KMS-11 (cell line): ENCODE results near the gene RTEL1.
A peak's percentile ranks its signal among the peaks of the same experiment; 100 is the strongest.

Experiments
- H2AFZ ChIP-seq: fragments of 200-600 bp; sonication (generic); 2 replicates; pipeline ENCODE4 v1.6.1; 2016; ENCODE audit warnings: antibody characterized with exemption, mixed run types, low read depth
- H3K27ac ChIP-seq: fragments of 200-600 bp; sonication (generic); 2 replicates; pipeline ENCODE4 v1.6.1; 2016; ENCODE audit warnings: mild to moderate bottlenecking, mixed run types
- H3K27me3 ChIP-seq: fragments of 200-600 bp; sonication (generic); 2 replicates; pipeline ENCODE4 v1.6.1; 2017; ENCODE audit warnings: mild to moderate bottlenecking, low read depth, mixed run types, moderate library complexity; ENCODE audit not compliant: insufficient read depth
- H3K36me3 ChIP-seq: fragments of 200-600 bp; sonication (generic); 2 replicates; pipeline ENCODE4 v1.6.1; 2017; ENCODE audit warnings: mild to moderate bottlenecking, mixed run types; ENCODE audit not compliant: insufficient read depth
- H3K4me1 ChIP-seq: fragments of 200-600 bp; sonication (generic); 2 replicates; pipeline ENCODE4 v1.6.1; 2016; ENCODE audit warnings: mild to moderate bottlenecking, low read depth, mixed run types; ENCODE audit not compliant: poor library complexity, severe bottlenecking
- H3K4me2 ChIP-seq: fragments of 200-600 bp; sonication (generic); 2 replicates; pipeline ENCODE4 v1.7.0; 2016; ENCODE audit warnings: mild to moderate bottlenecking, mixed run types
- H3K4me3 ChIP-seq: fragments of 200-600 bp; sonication (generic); IDR thresholded peaks from 2 replicates; pipeline ENCODE4 v1.6.1; 2017; ENCODE audit warnings: low read depth, low read length, mixed read lengths; ENCODE audit not compliant: insufficient read depth
- H3K79me2 ChIP-seq: fragments of 200-600 bp; sonication (generic); 2 replicates; pipeline ENCODE4 v1.6.1; 2016; ENCODE audit warnings: low read depth, mixed run types; ENCODE audit not compliant: insufficient read depth
- H3K9ac ChIP-seq: fragments of 200-600 bp; sonication (generic); 2 replicates; pipeline ENCODE4 v1.6.1; 2016; ENCODE audit warnings: mild to moderate bottlenecking, mixed run types
- H4K20me1 ChIP-seq: fragments of 200-600 bp; sonication (generic); 2 replicates; pipeline ENCODE4 v1.6.1; 2016; ENCODE audit warnings: mild to moderate bottlenecking, mixed run types; ENCODE audit not compliant: insufficient read depth
- TF ChIP-seq, protein P1 (sequence below): fragments of 200-600 bp; sonication (generic); conservative IDR thresholded peaks from 2 replicates; pipeline ENCODE4 v1.6.1; 2017; ENCODE audit warnings: low read depth, mild to moderate bottlenecking, antibody characterized with exemption, low read length, moderate library complexity, mixed read lengths

RTEL1 gene

DNA sequence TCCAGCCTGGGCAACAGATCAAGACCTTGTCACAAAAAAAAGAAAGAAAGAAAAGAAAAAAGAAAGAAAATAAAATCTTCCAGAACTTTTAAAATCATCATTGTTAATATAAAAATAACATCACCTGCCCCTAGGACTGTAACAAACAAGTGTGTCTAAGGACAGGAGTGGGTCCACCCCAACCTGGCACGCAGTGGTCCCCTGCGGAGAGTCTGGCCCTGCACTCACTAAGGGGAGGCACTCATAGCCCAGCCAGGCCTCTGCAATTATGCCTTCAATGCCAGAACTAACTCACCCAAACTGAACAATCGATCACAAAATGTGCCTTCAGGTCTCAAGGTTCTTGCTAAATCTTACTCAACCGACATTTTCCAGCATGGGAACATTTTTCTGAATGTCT, 36.0 kb upstream of the RTEL1 start:
- TF ChIP-seq, protein P1, sequence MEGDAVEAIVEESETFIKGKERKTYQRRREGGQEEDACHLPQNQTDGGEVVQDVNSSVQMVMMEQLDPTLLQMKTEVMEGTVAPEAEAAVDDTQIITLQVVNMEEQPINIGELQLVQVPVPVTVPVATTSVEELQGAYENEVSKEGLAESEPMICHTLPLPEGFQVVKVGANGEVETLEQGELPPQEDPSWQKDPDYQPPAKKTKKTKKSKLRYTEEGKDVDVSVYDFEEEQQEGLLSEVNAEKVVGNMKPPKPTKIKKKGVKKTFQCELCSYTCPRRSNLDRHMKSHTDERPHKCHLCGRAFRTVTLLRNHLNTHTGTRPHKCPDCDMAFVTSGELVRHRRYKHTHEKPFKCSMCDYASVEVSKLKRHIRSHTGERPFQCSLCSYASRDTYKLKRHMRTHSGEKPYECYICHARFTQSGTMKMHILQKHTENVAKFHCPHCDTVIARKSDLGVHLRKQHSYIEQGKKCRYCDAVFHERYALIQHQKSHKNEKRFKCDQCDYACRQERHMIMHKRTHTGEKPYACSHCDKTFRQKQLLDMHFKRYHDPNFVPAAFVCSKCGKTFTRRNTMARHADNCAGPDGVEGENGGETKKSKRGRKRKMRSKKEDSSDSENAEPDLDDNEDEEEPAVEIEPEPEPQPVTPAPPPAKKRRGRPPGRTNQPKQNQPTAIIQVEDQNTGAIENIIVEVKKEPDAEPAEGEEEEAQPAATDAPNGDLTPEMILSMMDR, result no peak
- no peak overlapping the region for H3K9ac ChIP-seq
- no peak overlapping the region for H2AFZ ChIP-seq
- H4K20me1 ChIP-seq, result no peaks in the 10 kb centered on the region
- no peak overlapping the region for H3K27ac ChIP-seq
- peaks cover 57% of the 10 kb centered on the region for H3K79me2 ChIP-seq
- no peak overlapping the region for H3K4me2 ChIP-seq
- H3K27me3 ChIP-seq, result no peaks in the 10 kb centered on the region
- no peak overlapping the region for H3K4me3 ChIP-seq
- no peaks in the 10 kb centered on the region for H3K36me3 ChIP-seq
- peaks cover 6% of the 10 kb centered on the region for H3K4me1 ChIP-seq

- no peaks in the 10 kb centered on the region for H3K27me3 ChIP-seq
- no peak overlapping the region for H3K4me3 ChIP-seq
- peaks cover 6% of the 10 kb centered on the region for H3K4me1 ChIP-seq
- no peaks in the 10 kb centered on the region for H3K36me3 ChIP-seq
- H2AFZ ChIP-seq, result no peak overlapping the region
- no peak overlapping the region for H3K4me2 ChIP-seq
- no peak overlapping the region for H3K27ac ChIP-seq
- H4K20me1 ChIP-seq, result no peaks in the 10 kb centered on the region
- TF ChIP-seq, protein P1, result no peak
- no peak overlapping the region for H3K9ac ChIP-seq
- H3K79me2 ChIP-seq, result peaks cover 57% of the 10 kb centered on the region
Observed at GRCh38 chr20:63622732-63623131, 35.4 kb upstream of the RTEL1 start.

- Histone ChIP-seq H3K9ac (no peak overlapping the region), H3K27me3 (no peaks in the 10 kb centered on the region), H2AFZ (no peak overlapping the region), H3K4me1 (peaks cover 11% of the 10 kb centered on the region), H4K20me1 (no peaks in the 10 kb centered on the region), H3K27ac (no peak overlapping the region), H3K36me3 (no peaks in the 10 kb centered on the region), H3K79me2 (peaks cover 70% of the 10 kb centered on the region), H3K4me3 (no peak overlapping the region), H3K4me2 (no peak overlapping the region)
- TF ChIP-seq, protein P1, result no peak
Observed at GRCh38 chr20:63624486-63624885, 33.6 kb upstream of the RTEL1 start.

DNA sequence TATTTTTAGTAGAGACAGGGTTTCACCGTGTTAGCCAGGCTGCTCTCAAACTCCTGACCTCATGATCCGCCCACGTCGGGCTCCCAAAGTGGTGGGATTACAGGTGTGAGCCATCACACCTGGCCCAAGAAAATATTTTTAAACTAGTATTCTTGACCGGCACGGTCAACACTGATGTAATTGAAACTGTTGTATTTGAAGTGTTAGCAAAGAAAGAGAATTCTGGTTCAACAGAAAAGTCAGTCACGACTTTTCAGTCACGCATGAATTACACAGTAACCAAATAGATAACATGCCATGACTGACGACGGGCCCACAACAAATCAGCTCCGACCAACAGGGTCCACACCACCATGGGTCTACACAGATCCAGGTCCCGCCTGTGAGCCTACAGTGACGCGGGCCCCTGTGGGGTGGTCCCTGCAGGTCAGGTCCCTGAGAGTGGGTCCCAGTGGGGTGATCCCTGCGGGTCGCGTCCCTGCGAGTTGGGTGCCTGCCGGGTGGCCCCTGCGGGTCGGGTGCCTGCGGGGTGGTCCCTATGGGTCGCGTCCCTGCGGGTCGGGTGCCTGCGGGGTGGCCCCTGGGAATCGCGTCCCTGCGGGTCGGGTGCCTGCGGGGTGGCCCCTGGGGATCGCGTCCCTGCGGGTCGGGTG, 32.2 kb upstream of the RTEL1 start:
- Histone ChIP-seq H3K4me1 (peaks cover 11% of the 10 kb centered on the region), H3K9ac (peak overlapping the region; percentile 94), H3K79me2 (peaks cover 57% of the 10 kb centered on the region), H3K27me3 (no peaks in the 10 kb centered on the region), H3K27ac (peak overlapping the region; percentile 65), H3K4me2 (peak overlapping the region; percentile 63), H3K4me3 (no peak overlapping the region), H3K36me3 (no peaks in the 10 kb centered on the region), H2AFZ (peak overlapping the region; percentile 66), H4K20me1 (no peaks in the 10 kb centered on the region)
- TF ChIP-seq, protein P1, result no peak
